ENCODE data around the gene DSCAM. TPM values are rescaled to one million over a fixed set of nuclear protein-coding genes. Genes with fewer than 3 reads are reported as not detected.

DSCAM gene
- total RNA-seq, 1 experiment from 2014 or later: 0.33 TPM

GRCh38 chr21:40531016-40531415, 315.9 kb downstream of the DSCAM start:
- intact Hi-C loops (cut with micrococcal nuclease): no loop called here
- no TSS peak for BruUV-seq (replicated peaks)
- TF ChIP-seq CTCF (IDR thresholded peaks at IDR 0.05; ENCODE audit: unreplicated experiment): no peak
- no peak overlapping the region for H3K4me3 Mint-ChIP-seq (ENCODE audit: unreplicated experiment)
- peaks cover 7% of the 10 kb centered on the region for H3K36me3 Mint-ChIP-seq (ENCODE audit: insufficient read depth, unreplicated experiment)
- no peak overlapping the region for H3K27ac Mint-ChIP-seq (ENCODE audit: low read depth, unreplicated experiment)
- peaks cover 39% of the 10 kb centered on the region for H3K9me3 Mint-ChIP-seq (ENCODE audit: unreplicated experiment)
- ChIA-PET CTCF (no interaction called here), POLR2A (interaction anchor here (0.7 kb wide), 1 partner anchor 875 kb away, joined by 3 read pairs; no protein-coding TSS in a partner anchor)
- no peaks in the 10 kb centered on the region for H3K27me3 Mint-ChIP-seq (ENCODE audit: insufficient read depth, unreplicated experiment)
- no peak for DNase-seq (ENCODE audit: unreplicated experiment)
- no peaks in the 10 kb centered on the region for H3K4me1 Mint-ChIP-seq (ENCODE audit: insufficient read depth, unreplicated experiment)

GRCh38 chr21:40517646-40518045, 329.3 kb downstream of the DSCAM start:
- Mint-ChIP-seq H3K36me3 (ENCODE audit: insufficient read depth, unreplicated experiment) (no peaks in the 10 kb centered on the region), H3K27ac (ENCODE audit: low read depth, unreplicated experiment) (no peak overlapping the region), H3K4me3 (ENCODE audit: unreplicated experiment) (no peak overlapping the region), H3K9me3 (ENCODE audit: unreplicated experiment) (no peaks in the 10 kb centered on the region), H3K4me1 (ENCODE audit: insufficient read depth, unreplicated experiment) (no peaks in the 10 kb centered on the region), H3K27me3 (ENCODE audit: insufficient read depth, unreplicated experiment) (no peaks in the 10 kb centered on the region)
- ChIA-PET CTCF (interaction anchor here (0.5 kb wide), 1 partner anchor 51 kb away, joined by 3 read pairs; no protein-coding TSS in a partner anchor), POLR2A (interaction anchor here (0.5 to 0.6 kb wide), 2 partner anchors 255 to 735 kb away, joined by 3 read pairs; no protein-coding TSS in a partner anchor)
- intact Hi-C loops (cut with micrococcal nuclease): no loop called here
- DNase-seq (ENCODE audit: unreplicated experiment): no peak
- BruUV-seq (replicated peaks): no TSS peak
- TF ChIP-seq CTCF (IDR thresholded peaks at IDR 0.05; ENCODE audit: unreplicated experiment): no peak

- peaks cover 7% of the 10 kb centered on the region for H3K4me1 Mint-ChIP-seq (ENCODE audit: insufficient read depth, unreplicated experiment)
- peaks cover 7% of the 10 kb centered on the region for H3K9me3 Mint-ChIP-seq (ENCODE audit: unreplicated experiment)
- no peak for TF ChIP-seq CTCF (IDR thresholded peaks at IDR 0.05; ENCODE audit: unreplicated experiment)
- ChIA-PET POLR2A (no interaction called here), CTCF (no interaction called here)
- no TSS peak for BruUV-seq (replicated peaks)
- H3K36me3 Mint-ChIP-seq (ENCODE audit: insufficient read depth, unreplicated experiment): no peaks in the 10 kb centered on the region
- H3K4me3 Mint-ChIP-seq (ENCODE audit: unreplicated experiment): no peak overlapping the region
- no peaks in the 10 kb centered on the region for H3K27me3 Mint-ChIP-seq (ENCODE audit: insufficient read depth, unreplicated experiment)
- no peak for DNase-seq (ENCODE audit: unreplicated experiment)
- intact Hi-C loops (cut with micrococcal nuclease): no loop called here
- no peak overlapping the region for H3K27ac Mint-ChIP-seq (ENCODE audit: low read depth, unreplicated experiment)
These were observed 330.6 kb downstream of the DSCAM start for GRCh38 chr21:40516335-40516734.

- BruUV-seq (replicated peaks): no TSS peak
- H3K4me3 Mint-ChIP-seq (ENCODE audit: unreplicated experiment): no peak overlapping the region
These were observed 334.4 kb downstream of the DSCAM start for GRCh38 chr21:40512590-40512989.

More at GRCh38 chr21:40512590-40512989, 334.4 kb downstream of the DSCAM start:
- Mint-ChIP-seq H3K36me3 (ENCODE audit: insufficient read depth, unreplicated experiment) (no peaks in the 10 kb centered on the region), H3K9me3 (ENCODE audit: unreplicated experiment) (peaks cover 7% of the 10 kb centered on the region), H3K27ac (ENCODE audit: low read depth, unreplicated experiment) (no peak overlapping the region), H3K27me3 (ENCODE audit: insufficient read depth, unreplicated experiment) (no peaks in the 10 kb centered on the region), H3K4me1 (ENCODE audit: insufficient read depth, unreplicated experiment) (peaks cover 7% of the 10 kb centered on the region)
- ChIA-PET CTCF (interaction anchor here (0.6 to 0.7 kb wide), 3 partner anchors 486 to 1095 kb away, joined by 3 to 4 read pairs (median 4); no protein-coding TSS in a partner anchor), POLR2A (no interaction called here)
- DNase-seq (ENCODE audit: unreplicated experiment): peak; percentile 18
- peak; percentile 49 for TF ChIP-seq CTCF (IDR thresholded peaks at IDR 0.05; ENCODE audit: unreplicated experiment)
- intact Hi-C loops (cut with micrococcal nuclease): no loop called here

All from MCF 10A (cell line).